HG02588 (cell line): ENCODE data around the gene CST9.
"Not testable (repeated sequence)": the region's sequence is repeated elsewhere in the genome, so short reads cannot be mapped to it uniquely, and the experiment has no call there.

Source experiments
- ATAC-seq: cut with Tn5 transposase; IDR thresholded peaks from one replicate; pipeline ENCODE4 v1.9.1; 2021; ENCODE audit warnings: mild to moderate bottlenecking, moderate library complexity; ENCODE audit not compliant: unreplicated experiment

CST9 gene

DNA sequence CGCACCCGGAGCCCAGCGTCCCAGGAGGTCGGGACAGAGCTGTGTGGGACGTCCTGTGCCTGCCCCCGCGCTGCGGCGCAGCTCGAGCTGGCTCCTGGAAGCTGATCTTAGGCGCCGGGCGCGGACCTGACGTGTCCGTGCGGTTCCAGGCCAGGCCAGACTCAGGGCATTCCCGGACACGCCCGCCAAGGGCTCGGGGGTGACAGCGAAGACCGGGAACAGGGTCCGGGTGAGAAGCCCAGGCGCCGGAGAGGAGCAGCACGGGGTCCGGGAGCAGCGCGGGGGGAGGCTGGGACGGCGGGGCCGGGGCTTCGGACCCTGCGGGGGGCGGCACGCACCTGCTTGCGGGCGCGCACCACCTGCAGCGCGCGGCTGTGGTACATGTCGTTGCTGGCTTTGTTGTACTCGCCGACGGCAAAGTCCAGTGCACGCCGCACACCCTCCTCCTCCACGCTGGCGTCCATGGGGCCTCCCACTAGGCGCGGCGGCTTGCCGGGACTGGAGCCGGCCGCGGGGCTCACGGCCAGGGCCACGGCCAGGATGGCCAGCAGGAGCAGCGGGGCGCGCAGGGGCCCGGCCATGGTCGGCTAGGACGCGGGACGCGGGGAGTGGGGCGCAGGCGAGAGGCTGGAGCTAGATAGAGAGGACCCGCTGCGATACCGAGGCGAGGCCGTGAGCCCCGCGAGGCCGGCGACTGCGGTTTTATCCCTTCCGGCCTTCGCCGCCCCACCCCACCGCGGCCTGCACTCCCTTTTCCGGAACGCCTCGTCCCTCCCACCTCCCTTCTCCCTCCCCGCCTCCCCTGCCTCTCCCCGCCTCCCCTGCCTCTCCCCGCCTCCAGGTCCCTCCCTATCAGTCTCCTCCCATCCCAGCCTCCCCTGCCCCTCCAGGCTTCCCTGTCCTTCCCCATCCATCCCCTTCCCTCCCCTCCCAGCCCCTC lies 31.8 kb upstream of the CST9 start, which contains the start of gene CST3:
TSS of gene CST3 (minus strand) at position 674 of the 940 bp plus-strand sequence. CDS start at position 581, 93 bp downstream.
- peak; percentile 50 for ATAC-seq

DNA sequence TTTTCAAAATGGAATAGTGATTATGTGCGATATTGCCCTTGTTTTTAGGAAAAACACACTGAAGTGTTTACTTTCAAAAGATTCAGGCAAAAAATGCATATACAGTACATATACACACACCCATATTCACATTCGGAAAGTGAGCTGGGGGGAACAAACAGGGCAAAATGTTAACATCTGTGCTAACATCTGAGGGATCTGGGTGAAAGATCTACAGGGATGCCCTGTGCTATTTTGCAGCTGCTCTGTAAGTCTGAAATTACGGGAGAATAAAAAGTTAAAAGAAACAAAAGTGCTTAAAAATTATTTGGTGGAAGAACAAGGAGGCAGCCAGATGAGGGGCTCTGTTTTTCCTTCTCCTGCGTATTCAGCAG lies 31.2 kb upstream of the CST9 start:
- ATAC-seq: no peak

DNA sequence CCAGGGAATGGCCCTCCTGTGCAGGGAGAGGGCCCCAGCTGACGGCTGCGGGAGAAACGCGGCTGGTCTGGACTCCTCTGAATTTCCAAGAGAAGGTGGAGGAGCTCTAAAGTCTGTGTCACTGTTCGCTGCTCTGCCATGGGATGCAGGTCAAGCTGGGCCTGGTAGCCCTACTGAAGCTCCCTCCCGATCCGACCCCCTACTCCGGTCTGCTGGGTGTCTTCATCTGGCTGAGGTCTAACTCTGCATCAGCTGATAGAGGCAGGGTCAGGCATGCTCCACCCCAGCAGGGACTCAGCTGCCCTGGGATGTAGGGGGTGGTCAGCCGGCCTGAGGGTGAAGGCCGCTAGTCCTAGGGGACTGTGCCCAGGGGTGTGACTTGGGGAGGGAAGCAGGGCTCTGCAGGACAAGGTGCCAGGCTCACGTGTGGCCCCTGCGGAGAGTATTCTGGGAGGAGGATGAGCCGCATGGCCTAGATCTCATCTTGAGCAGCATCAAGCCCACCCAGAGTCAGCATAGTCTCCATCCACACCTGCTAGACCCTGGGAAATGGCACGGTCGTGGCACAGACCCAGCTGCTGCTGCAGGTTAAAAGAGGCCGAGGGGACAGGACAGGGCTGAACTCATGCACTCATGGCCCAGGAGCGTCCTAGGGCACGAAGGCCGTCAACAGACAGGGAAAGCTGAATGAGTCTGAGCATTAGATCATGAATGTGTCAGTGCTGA lies 30.6 kb upstream of the CST9 start:
- no peak for ATAC-seq

DNA sequence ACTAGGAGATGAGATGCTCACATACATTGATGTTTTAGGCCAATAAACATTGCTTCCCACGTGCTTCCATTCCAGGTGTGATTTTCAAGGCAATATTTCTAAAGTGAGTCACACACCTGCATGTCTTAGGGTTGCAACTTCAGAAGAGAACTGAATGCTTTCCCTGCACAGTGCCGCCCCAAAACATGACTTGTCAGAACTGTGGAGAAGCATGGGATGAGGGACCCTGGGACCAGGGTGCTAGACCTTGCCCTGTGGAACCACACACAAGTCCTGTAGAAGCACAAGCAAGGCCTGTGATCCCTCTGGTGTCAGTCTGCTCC lies 30.0 kb upstream of the CST9 start:
- ATAC-seq: not testable (repeated sequence)

DNA sequence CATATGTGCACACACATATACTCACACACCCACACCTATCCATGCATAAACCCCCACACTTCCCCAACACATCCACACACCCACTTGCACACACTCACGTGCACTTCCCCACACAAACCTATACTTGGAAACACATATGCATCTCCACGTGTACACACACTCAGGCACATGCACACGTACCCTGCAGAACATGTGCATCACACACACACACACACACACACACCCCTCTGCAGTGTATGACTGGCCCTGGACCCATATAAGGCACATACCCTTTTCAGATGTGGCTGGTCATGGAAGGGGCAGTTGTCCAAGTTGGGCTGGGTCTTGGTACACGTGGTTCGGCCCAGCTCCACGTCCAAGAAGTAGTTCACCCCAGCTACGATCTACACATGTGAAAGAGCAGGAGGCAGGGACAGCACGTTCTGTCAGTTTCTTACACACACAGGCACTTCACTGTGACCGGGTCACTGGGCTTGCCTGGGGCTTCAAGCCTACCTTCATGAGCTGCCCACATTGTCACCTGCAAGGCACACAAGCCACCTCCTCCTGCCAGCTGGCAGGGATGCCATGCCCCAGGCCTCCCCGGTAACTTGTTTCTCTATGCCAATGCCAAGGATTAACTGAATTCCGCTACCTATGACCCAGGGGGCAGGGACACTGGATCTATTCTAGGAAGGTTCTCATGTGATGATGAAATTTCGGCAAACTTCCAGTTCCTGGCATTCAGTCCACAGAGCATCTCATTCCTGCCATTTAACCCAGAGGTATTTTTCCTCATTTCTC lies 29.5 kb upstream of the CST9 start:
- ATAC-seq: no peak

DNA sequence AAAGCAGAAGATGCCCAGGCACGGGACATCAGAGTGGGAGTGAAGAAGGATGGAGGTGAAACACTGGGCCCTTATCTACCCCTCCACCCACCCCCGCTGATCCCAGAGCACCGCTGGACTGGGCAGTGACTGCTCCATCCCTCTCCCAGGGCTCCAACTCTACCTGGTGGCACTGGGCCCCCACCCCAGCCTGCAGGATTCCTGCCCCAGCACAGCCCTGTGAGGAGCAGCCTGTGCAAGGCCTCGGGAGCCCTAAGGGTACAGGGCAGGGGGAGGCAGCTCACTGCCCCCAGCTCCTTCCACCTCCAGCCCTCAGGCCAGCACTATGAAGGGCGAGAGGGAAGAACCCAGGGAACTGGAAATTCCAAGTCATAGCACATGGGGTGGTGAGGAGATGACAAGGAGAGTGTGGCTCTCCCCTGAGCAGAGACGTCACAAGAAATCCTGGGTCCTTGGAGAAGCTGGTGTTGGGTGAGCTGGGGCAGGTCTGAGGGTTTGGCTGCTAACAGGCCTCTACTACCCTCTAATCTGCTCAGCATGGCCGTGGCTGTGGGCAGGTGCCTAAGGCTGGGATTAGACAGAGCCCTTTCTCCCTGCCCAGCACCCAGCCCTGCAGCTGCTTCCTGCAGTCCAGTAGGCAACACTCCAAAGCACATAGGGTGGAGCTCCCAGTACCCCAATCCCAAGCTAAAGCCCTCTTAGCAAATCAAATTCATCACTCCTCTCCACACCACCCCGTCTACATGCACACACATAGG lies 28.5 kb upstream of the CST9 start:
- ATAC-seq: no peak

DNA sequence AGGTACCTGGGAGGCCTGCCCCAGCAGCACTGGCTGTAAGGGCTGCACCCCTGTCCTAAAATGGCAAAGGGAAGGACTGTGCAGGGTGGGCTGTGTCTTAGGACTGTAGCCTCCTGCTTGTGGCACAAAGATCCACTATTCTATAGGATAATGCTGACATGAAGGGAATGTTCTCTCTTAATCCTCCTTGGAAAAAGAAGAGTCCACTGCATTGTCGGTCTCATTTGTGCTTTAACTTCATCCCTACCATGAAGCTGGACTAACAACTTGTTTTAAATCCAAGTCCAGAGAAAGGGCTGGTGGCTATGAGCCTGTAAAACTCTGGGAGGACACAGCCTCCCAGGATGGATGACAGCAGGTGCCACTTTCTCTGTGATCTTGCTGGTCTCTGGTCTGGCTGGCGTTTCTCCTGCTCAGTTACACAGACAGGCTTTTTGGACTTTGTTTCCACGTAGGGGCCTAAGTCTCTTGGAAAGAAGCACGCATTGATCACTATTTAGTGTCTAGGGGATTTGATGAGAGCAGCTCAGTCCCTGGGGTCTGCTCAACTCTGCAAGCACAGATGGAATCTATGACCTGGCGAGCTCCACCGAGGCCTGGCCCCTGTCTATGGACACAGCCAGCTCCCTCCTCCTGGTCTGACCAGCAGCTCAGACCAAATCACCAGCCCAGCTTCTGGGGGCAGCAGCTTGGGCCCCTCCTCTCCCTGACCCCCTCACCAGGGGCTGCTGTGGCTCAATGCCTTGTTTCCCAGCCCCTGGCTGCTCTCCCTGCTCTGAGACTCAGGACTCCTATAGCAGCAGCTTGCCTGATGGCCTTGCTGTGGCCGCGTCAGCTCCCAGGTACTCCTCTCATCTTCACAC lies 27.2 kb upstream of the CST9 start:
- ATAC-seq: no peak

DNA sequence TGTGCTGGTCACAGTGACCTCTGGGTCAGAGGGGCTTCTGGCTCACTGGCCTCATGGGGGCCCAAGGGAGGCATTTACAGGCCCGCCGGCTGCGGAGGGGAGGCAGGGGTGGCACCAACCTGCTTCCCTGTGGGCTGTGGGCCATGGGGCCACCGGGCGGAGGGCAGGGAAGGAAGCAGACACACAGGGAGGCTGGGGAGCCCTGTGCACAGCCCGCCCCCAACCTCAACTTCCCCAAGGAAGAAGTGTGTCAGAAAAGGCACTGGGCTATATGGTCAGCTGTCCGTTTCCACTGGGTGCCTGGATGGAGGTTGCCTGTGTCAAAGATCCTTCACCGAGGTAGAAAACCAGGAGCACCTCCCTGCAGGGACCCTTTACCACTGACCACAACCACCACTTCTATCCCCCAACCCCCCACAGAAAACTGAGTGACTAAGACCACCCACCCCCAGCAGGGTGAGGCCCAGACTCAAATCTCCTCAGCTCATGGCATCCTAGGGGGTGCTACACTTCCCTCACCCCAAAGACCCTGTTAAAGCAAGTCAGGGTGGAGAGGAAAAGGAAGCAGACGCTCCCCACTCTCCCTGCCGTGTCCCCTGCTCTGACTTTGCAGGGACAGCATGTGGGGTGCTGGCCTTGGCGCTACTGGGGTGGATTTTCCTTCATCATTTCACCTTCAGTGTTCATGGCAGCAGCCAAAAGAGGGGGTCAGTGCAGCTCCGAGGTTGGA lies 26.4 kb upstream of the CST9 start:
- no peak for ATAC-seq

DNA sequence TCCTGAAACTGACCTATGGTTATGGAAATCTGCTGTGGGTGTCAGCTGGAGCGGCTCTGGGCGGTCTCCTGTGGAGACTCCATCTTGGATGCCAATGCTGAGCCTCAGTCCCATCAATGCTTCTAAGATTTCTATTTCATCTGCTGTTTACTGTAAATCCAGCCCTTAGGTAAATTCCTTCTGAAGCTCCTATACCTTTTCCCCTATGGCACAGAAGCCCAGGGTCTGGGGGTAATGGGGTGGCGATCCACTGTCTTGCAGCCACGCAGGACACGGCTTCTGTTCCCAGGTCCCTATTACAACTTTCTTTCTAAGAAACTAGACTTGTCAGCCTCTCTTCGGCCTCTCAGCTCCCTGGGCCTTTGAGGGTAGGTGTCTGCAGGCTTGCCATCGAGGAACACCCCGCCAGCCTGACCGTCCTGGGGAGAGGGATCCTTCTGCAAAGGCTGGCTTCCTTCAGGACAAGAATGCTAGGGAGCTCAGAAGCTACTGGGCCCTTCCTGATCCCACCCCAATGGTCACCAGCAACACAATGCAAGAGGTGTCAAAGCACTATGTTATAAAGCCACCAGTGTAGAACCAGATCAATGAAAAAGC lies 25.6 kb upstream of the CST9 start:
- no peak for ATAC-seq

DNA sequence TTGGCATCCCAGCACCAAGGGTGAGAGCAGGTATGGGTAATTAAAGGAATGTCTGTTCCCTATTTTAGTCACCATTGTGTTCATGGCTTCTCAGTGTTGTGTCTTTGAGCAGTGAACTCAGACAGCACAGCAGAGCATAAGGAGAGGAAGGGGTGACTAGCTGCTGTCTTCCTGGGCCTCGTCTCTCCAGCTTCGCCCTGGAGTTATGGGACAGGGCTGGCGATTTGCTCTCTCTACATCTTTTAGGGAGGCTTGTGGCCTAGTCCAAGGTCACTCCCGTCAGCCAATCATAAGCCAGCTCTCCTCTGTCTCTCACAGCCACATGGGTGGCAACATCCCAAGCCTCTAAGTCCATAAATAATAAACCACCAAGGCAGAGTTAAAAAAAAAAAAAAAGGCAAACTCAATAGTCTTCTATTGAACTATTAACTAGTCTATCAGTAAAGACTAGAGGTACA lies 24.7 kb upstream of the CST9 start:
- ATAC-seq: no peak

DNA sequence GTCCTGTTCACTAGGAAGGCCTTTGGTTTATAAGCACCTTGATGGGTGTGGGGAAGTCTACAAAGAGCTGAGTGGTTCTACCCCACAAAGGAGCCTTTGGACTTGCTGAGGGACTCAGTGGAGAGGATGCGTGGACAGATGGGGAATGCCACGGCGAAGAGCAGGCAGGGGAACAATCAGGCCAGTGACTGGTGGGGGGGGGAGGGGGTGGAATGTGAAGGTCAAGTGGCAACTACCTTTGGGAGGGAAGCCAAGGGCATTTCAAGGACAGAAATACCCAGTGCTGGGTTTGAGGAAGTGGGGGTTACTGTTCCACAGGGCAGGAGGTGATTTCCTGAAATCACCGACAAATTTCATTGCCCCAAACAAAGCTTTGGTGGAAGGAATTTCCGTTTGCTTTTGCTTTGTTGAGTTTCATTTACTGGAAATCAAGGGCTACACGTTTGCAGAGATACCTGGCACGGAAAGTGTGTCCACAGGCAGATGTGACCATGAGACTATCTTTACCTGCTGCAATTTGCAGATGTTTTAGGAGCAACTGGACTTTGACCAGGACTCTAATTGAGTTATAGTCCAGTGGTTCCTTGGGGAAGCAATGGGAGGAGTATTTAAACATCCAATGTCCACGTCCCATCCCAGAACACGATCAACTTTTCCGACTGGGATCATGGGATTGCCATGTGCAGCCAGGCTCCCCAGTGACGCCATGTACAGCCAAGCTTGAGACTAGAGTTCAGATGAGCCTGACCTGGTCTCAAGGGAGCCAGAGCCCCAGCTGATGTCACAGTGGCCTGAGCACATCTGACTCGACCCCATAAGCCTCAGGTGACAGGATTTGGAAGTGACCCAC lies 24.1 kb upstream of the CST9 start:
- ATAC-seq: no peak

DNA sequence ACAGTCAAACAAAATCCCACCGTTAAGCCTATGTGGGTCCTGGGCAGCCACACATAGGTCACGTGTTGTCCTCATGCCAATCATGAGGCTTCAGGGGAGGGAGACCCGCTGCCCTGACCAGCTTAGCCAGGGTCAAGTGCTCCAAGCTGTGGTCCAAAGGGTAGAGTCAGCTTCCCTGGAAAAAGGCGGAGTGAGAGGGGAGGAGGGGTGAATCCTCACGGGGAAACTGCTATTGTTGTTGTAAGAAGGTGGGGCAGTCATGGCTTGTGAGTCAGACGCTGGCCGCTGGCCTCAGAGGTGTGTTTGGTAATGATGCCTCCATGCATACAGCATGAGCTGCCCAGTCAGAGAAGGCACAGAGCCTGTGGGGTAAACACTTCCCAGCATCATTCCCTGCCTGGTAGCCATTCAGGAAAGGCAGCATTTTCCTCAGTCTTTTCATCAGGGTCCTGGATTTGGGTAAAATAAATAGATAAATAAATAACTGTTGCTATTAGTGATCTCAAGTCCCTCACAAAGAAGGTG lies 23.4 kb upstream of the CST9 start:
- no peak for ATAC-seq

DNA sequence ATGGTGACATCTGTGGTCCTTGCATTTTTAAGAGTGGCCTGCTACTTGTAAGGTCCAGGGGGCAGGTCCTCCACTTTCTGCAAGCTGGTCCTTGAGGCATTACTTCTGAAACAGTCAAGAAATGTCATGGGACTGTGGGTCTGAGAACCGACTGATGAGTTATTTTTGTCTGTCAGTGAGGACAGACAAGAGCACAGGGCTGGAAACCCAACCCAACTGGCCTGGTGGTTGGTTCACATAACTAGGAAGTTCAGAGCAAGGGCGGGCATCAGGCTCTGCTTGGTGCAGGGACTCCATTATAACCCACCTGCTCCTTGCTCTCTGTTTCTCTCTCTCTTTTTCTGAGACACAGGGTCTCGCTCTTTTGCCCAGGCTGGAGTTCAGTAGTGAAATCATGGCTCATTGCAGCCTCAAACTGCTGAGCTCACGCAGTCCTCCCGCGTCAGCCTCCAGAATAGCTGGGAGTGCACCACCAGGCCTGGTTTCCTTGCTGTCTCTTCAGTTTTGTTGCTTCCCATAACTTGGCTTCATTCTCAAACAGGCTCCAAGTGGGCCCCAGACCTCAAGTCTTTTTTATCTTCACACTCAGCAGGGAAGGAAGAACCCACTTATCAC lies 22.8 kb upstream of the CST9 start:
- ATAC-seq: no peak

DNA sequence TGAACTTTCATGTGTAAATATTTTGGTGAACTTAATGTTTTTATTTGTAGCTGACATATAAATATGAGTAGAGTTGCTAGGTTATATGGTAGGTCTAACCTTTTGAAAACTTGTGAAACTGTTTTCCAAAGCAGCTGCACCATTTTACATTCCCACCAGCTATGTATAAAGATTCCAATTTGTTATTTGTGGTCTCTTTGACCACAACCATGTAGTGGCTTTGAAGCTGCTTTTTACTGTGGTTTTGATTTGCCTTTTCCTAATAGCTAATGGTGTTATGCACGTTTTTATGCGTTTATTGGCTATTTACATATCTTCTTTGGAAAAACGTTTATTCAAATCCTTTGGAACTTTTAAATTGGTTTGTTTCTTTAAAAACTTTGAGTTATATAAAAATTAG lies 21.8 kb upstream of the CST9 start:
- no peak for ATAC-seq

DNA sequence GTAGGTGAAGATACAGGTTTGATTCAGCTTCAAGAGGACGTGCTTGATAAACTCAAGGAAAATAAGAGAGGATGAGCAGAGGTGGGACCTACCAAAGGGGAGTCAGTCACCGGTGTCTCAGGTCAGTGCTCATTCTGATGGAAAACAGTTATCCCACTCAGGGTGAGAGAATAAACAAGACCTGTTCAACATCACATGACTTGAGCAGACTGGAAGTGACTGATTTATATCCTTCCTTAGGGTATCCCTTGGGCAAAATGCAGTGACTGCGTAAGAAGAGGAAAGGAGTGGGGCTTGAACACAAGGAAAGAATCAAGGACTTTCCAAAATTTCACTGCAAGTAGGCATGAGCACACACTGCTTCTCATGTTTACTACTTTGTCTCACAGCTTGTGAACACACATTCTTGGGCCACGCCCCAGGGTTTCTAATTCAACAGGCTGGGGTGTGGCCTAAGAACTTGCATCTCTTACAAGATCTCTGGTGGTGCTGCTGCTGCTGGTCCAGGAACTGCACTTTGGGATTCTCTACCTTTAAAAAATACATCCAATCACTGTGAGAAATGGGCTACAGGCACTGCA lies 20.4 kb upstream of the CST9 start:
- ATAC-seq: no peak

DNA sequence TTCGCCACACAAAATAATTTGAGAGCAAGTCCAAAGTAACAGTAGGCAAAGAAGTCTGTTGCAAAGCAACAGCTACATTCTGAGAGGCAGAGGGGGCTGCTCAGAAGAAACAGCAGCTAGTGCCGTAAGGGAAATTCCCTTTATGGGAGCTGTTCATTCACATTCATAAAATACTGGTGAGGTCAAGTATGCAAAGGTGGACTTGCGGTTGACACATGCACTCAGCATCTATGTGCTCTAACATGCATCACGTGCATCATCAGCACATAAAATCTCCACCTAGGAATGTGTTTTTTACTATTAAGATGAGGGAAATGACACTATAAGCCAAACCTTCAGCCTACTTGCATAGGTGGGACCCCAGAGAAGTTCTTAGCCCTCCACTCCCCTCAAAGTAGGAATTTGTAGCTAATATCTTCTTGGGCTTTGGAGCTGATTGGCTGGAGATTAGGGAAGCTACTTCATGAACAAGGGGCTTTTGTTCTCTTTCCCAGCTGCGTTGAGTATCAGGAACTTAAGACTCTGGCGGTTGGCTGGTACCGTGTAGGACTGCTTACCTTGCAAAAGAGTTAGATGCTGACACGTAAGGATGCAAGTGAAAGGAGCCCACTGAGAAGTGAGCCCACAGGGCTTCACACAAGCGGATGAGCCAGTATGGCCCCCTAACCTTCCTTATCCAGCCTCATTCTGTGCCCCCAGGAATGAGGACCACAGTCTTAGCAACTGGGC lies 19.7 kb upstream of the CST9 start:
- no peak for ATAC-seq
